Mucosa of descending colon (tissue), 3 donors: ENCODE measurements around the gene ZNF605. TPM values are rescaled to one million over a fixed set of nuclear protein-coding genes. Genes with fewer than 3 reads are reported as not detected.

Experiments
- ATAC-seq: fragments of 200-7000 bp; cut with Tn5 transposase; one replicate; pipeline ENCODE4 v1.9.1; 2020; ENCODE audit warnings: mild to moderate bottlenecking, moderate library complexity
- DNase-seq, 3 donors: peaks; one replicate each; pipeline ENCODE4 v3.0.0-alpha.2; 2020
- H3K36me3 ChIP-seq: fragments of 200-600 bp; one replicate; pipeline ENCODE4 v1.8.0; 2021; ENCODE audit warnings: low read depth, mild to moderate bottlenecking
- H3K4me1 ChIP-seq: fragments of 200-600 bp; one replicate; pipeline ENCODE4 v1.8.0; 2021; ENCODE audit warnings: low read depth, mild to moderate bottlenecking
- H3K4me3 ChIP-seq: fragments of 200-600 bp; one replicate; pipeline ENCODE4 v1.8.0; 2021; ENCODE audit warnings: mild to moderate bottlenecking
- H3K9me3 ChIP-seq: fragments of 200-600 bp; one replicate; pipeline ENCODE4 v1.8.0; 2021; ENCODE audit warnings: mild to moderate bottlenecking
- CTCF ChIP-seq: fragments of 200-600 bp; IDR thresholded peaks from one replicate; pipeline ENCODE4 v1.8.0; 2022; ENCODE audit warnings: antibody characterized with exemption, mild to moderate bottlenecking
- intact Hi-C, 2 donors: fragments of 100-400 bp; cut with DNase I in 1 of 2; cut with micrococcal nuclease in 1 of 2; formaldehyde crosslinking; loops; one replicate each; pipeline versions ENCODE4 v1.11.0 to v1.11.1; 2022; cut with DNase I, micrococcal nuclease
- total RNA-seq, 3 donors: library from RNA; stranded (reverse); fragmentation: NEBNext Ultra II Directional in 2 of 3; extraction: Animal tissue kit (Norgen Biotek cat#: 25700) in 2 of 3; gene quantifications; one replicate each; pipeline versions ENCODE4 v1.2.1 to v1.2.4, GENCODE V29; 2021 to 2023
- donor health status: DM: no; HTN: no; CAD: no; lungs with moderate emphysema.
- donor health status: DM: no; HTN: no; CAD: no.
- donor health status: DM: no; HTN: yes; CAD: no.

The ZNF605 gene
- total RNA-seq, 3 donors from 2014 or later = 7.9 to 19.0 (median 8.0) TPM

DNA sequence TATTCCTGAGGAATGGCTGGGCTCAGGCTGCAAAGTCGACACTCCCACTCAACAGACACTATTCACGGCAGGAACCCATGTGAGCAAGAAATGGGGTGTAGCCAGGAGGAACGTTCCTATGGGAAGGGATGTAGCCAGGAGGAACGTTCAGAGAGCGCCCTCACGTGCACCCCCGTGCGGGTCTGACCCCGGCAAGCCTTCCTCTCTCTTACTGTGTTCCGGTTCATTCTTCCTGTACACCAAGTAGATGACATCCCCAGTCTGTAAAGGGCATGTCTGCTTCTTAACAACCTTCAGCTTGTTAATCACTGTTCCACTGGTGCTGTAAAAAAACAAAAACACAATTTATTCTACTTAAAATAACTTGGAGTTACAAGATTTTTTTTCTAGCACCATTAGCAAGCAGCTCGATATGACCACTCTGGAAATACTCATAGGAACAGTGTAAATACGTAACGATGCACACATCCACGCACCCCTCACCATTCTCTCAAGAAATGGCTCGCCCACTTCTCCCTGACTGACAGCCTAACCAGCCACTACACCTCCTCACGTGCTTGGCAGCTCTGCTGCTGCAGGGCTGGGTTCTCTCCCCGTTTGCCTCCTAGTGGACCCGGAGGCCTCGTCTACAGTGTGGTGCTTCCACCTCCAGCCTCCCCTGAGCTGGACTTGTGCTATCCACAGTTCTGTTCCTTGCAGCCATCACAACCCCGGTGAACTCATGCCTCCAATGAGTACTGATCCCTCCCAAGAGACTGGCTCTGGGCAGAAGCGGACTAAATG, 83.8 kb downstream of the ZNF605 start:
- no peaks in the 10 kb centered on the region for H3K4me1 ChIP-seq
- H3K36me3 ChIP-seq = peaks cover 14% of the 10 kb centered on the region
- no peaks in the 10 kb centered on the region for H3K9me3 ChIP-seq
- intact Hi-C loops = no loop called here
- DNase-seq = no peak
- no peak for ATAC-seq
- no peak overlapping the region for H3K4me3 ChIP-seq
- no peak for TF ChIP-seq CTCF

GRCh38 chr12:132869551-132869950, 86.6 kb downstream of the ZNF605 start:
- intact Hi-C loops = no loop called here
- ATAC-seq (no peak), DNase-seq (no peak)
- Histone ChIP-seq H3K4me1 (no peaks in the 10 kb centered on the region), H3K9me3 (no peaks in the 10 kb centered on the region), H3K4me3 (no peak overlapping the region), H3K36me3 (peaks cover 8% of the 10 kb centered on the region)
- TF ChIP-seq CTCF = no peak

Other genes starting within 250 kb of the ZNF605 start
- 10 to 100 TPM; 25.5 to 38.9 (median 30.9) TPM for gene PGAM5, start 245.5 kb downstream of the ZNF605 start, total RNA-seq
- 10 to 100 TPM; 48.3 to 60.7 (median 52.5) TPM for gene ANKLE2, start 194.5 kb downstream of the ZNF605 start, total RNA-seq
- 10 to 100 TPM; 71.6 to 91.0 (median 89.6) TPM for gene GOLGA3, start 127.4 kb downstream of the ZNF605 start, total RNA-seq
- 10 to 100 TPM; 50.6 to 65.9 (median 50.7) TPM for gene CHFR, start 68.7 kb downstream of the ZNF605 start, total RNA-seq
- 10 to 100 TPM in 1 of 3 donors, 1 to 10 TPM in 2; 8.1 to 13.4 (median 8.3) TPM for gene ZNF26, start 30.1 kb upstream of the ZNF605 start, total RNA-seq
- 10 to 100 TPM; 14.1 to 35.2 (median 21.3) TPM for gene ZNF84, start 81.2 kb upstream of the ZNF605 start, total RNA-seq
- gene ZNF140, start 124.6 kb upstream of the ZNF605 start, total RNA-seq = 10 to 100 TPM; 10.7 to 14.1 (median 12.2) TPM
- 1 to 10 TPM; 1.4 to 4.3 (median 2.3) TPM for gene ZNF891, start 174.0 kb upstream of the ZNF605 start, total RNA-seq
- gene ZNF10, start 174.3 kb upstream of the ZNF605 start, total RNA-seq = 10 to 100 TPM in 1 of 3 donors, 1 to 10 TPM in 2; 5.4 to 13.8 (median 6.1) TPM
- gene ZNF268, start 225.2 kb upstream of the ZNF605 start, total RNA-seq = 10 to 100 TPM; 13.8 to 19.6 (median 19.4) TPM